Calu3 (cell line): Measurements from ENCODE around the gene FBXL7. TPM values are rescaled to one million over a fixed set of nuclear protein-coding genes. Genes with fewer than 3 reads are reported as not detected.

Experiments
- BruUV-seq: library from RNA; stranded (reverse); fragments of 400-500 nt; replicated peaks from 2 replicates; lab custom pipeline; 2021; lab: Mats Ljungman, UMichigan
- CTCF ChIA-PET: fragments of 300-600 bp; sonication (Branson Sonifier 250); formaldehyde crosslinking; loops from one replicate; lab custom pipeline; 2022; ENCODE audit warnings: antibody characterized with exemption; lab: Charles Lee
- DNase-seq: peaks from one replicate; pipeline ENCODE4 v3.0.0; 2022
- H3K27ac Mint-ChIP-seq: one replicate; pipeline ENCODE4 v1.8.0; 2022; ENCODE audit warnings: mixed read lengths; ENCODE audit not compliant: unreplicated experiment
- H3K27me3 Mint-ChIP-seq: one replicate; pipeline ENCODE4 v1.8.0; 2022; ENCODE audit warnings: mixed read lengths; ENCODE audit not compliant: unreplicated experiment
- H3K36me3 Mint-ChIP-seq: one replicate; pipeline ENCODE4 v1.8.0; 2022; ENCODE audit warnings: mild to moderate bottlenecking, moderate library complexity, mixed read lengths; ENCODE audit not compliant: insufficient read depth, unreplicated experiment
- H3K4me1 Mint-ChIP-seq: one replicate; pipeline ENCODE4 v1.8.0; 2022; ENCODE audit warnings: mild to moderate bottlenecking, low read depth, mixed read lengths; ENCODE audit not compliant: unreplicated experiment
- H3K4me3 Mint-ChIP-seq: one replicate; pipeline ENCODE4 v1.8.0; 2022; ENCODE audit warnings: mild to moderate bottlenecking, low read depth, moderate library complexity, mixed read lengths; ENCODE audit not compliant: unreplicated experiment
- H3K9me3 Mint-ChIP-seq: one replicate; pipeline ENCODE4 v1.8.0; 2022; ENCODE audit warnings: low read depth, mixed read lengths; ENCODE audit not compliant: unreplicated experiment
- CTCF ChIP-seq: fragments of 200-600 bp; IDR thresholded peaks from one replicate; pipeline ENCODE4 v1.8.0; 2022; ENCODE audit warnings: antibody characterized with exemption; ENCODE audit not compliant: unreplicated experiment
- intact Hi-C: fragments of 100-400 bp; cut with micrococcal nuclease; formaldehyde crosslinking; loops from one replicate; pipeline ENCODE4 v1.10.0; 2022; ENCODE audit not compliant: unreplicated experiment
- total RNA-seq: library from RNA; stranded (reverse); gene quantifications from 2 replicates; pipeline ENCODE4 v1.2.3, GENCODE V29; 2022

FBXL7 gene
- total RNA-seq, 1 experiment from 2014 or later: not detected

- no peak for TF ChIP-seq CTCF
- Mint-ChIP-seq H3K4me3 (no peak overlapping the region), H3K9me3 (peaks cover 9% of the 10 kb centered on the region), H3K27ac (no peak overlapping the region), H3K36me3 (no peaks in the 10 kb centered on the region), H3K27me3 (no peaks in the 10 kb centered on the region), H3K4me1 (no peaks in the 10 kb centered on the region)
- DNase-seq: no peak
- intact Hi-C loops: no loop called here
- CTCF ChIA-PET: no interaction called here
- no TSS peak for BruUV-seq
Measured at GRCh38 chr5:15719784-15720183, 219.8 kb downstream of the FBXL7 start.

GRCh38 chr5:15720515-15720914 lies 220.5 kb downstream of the FBXL7 start:
- H3K9me3 Mint-ChIP-seq: peaks cover 9% of the 10 kb centered on the region
- CTCF ChIA-PET: no interaction called here
- intact Hi-C loops: no loop called here

GRCh38 chr5:15722305-15722704 lies 222.3 kb downstream of the FBXL7 start:
- no peak for DNase-seq
- intact Hi-C loops: no loop called here
- TF ChIP-seq CTCF: no peak
- H3K27me3 Mint-ChIP-seq: no peaks in the 10 kb centered on the region
- no peak overlapping the region for H3K27ac Mint-ChIP-seq
- CTCF ChIA-PET: no interaction called here
- no peaks in the 10 kb centered on the region for H3K36me3 Mint-ChIP-seq
- no peaks in the 10 kb centered on the region for H3K4me1 Mint-ChIP-seq
- H3K9me3 Mint-ChIP-seq: peaks cover 7% of the 10 kb centered on the region
- BruUV-seq: no TSS peak
- no peak overlapping the region for H3K4me3 Mint-ChIP-seq

More at GRCh38 chr5:15720515-15720914, 220.5 kb downstream of the FBXL7 start:
- no peaks in the 10 kb centered on the region for H3K4me1 Mint-ChIP-seq
- no peak for TF ChIP-seq CTCF
- no TSS peak for BruUV-seq
- no peaks in the 10 kb centered on the region for H3K36me3 Mint-ChIP-seq
- H3K27ac Mint-ChIP-seq: no peak overlapping the region
- no peak for DNase-seq
- H3K27me3 Mint-ChIP-seq: no peaks in the 10 kb centered on the region
- H3K4me3 Mint-ChIP-seq: no peak overlapping the region

- Mint-ChIP-seq H3K27ac (no peak overlapping the region), H3K4me3 (no peak overlapping the region), H3K9me3 (peaks cover 12% of the 10 kb centered on the region), H3K27me3 (no peaks in the 10 kb centered on the region), H3K36me3 (no peaks in the 10 kb centered on the region), H3K4me1 (no peaks in the 10 kb centered on the region)
- CTCF ChIA-PET: interaction anchor here (1.0 kb wide), 1 partner anchor 12 kb away, joined by 3 read pairs; no protein-coding TSS in a partner anchor
- no peak for DNase-seq
- TF ChIP-seq CTCF: no peak
- intact Hi-C loops: no loop called here
- BruUV-seq: no TSS peak
Measured at GRCh38 chr5:15727375-15727774, 227.4 kb downstream of the FBXL7 start.
